Measurements from ENCODE around the gene WWOX. TPM values are rescaled to one million over a fixed set of nuclear protein-coding genes. Genes with fewer than 3 reads are reported as not detected.

Gene WWOX
- total and polyA plus RNA-seq, 2 of the 4 experiments (the other 2 are of a cell fraction), result 2.7 to 5.4 TPM

DNA sequence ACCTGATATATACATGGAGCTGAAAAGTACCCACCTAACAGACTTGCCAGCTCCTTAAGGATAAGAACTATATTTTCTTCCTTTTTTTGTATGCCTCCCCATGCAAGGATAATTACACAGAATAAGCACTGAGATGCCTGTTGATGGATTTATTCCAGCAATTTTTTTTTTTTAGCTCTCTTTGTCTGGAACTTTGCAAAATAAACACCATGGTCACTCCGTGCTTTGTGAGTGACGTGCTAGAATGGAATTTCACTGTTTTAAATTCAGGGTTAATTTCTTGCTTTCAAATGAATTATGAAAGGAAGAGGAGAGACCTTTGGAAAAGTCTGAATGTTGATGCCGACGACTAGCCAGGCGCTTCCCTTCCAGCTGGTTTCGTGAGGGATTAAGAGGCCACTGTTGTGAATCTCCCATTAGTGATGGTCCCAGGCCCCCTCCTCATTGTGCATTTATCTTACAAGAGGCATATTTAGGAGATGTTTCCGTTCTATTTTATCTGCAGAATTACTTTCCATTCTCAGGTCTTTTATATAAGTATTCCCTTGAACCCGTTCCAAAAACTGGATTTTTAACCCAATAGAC is 529.1 kb downstream of the WWOX start:
- Histone ChIP-seq H2BK20ac (ENCODE audit: low read depth, low read length) (no peak overlapping the region), H3K27ac (ENCODE audit: insufficient read depth, low read length) (no peak overlapping the region; the same call in 1 of the 2 replicates)
- intact Hi-C loops (cut with micrococcal nuclease), result no loop called here

More for the DNA sequence above, 529.1 kb downstream of the WWOX start:
- Histone ChIP-seq H2AFZ (replicated peaks; ENCODE audit: low read length, poor library complexity) (no peak overlapping the region), H3K79me1 (ENCODE audit: low read depth in 1 of 2, low read length in 2 of 2) (no peaks in the 10 kb centered on the region), H2BK15ac (ENCODE audit: low read depth, low read length) (no peak overlapping the region), H3K4ac (ENCODE audit: low read depth, low read length) (no peak overlapping the region), H4K20me1 (ENCODE audit: insufficient read depth, low read length) (no peaks in the 10 kb centered on the region), H4K8ac (ENCODE audit: low read depth in 2 of 2, low read length in 2 of 2) (no peak overlapping the region), H2AK9ac (replicated peaks; ENCODE audit: low read depth, low read length, poor library complexity) (no peak overlapping the region), H2BK120ac (ENCODE audit: low read depth, low read length) (no peak overlapping the region), H3K23ac (ENCODE audit: low read depth, low read length) (no peak overlapping the region), H2AK5ac (ENCODE audit: low read depth, low read length) (no peak overlapping the region), H3K4me1 (ENCODE audit: control insufficient read depth, insufficient read depth, low read length) (no peaks in the 10 kb centered on the region), H3K9me3 (ENCODE audit: control insufficient read depth, insufficient read depth, low read length) (peaks cover 23% of the 10 kb centered on the region), H3K4me3 (ENCODE audit: insufficient read depth, low read depth, low read length) (no peak overlapping the region), H3K14ac (replicated peaks; ENCODE audit: low read depth, low read length) (no peak overlapping the region), H3K56ac (ENCODE audit: extremely low read depth, insufficient read depth, low read length) (no peak overlapping the region), H3K9me1 (ENCODE audit: insufficient read depth, low read length) (no peaks in the 10 kb centered on the region), H3K4me2 (ENCODE audit: low read depth, low read length) (no peak overlapping the region), H3K36me3 (ENCODE audit: control insufficient read depth, insufficient read depth, low read length) (no peaks in the 10 kb centered on the region), H4K91ac (ENCODE audit: insufficient read depth, low read depth, low read length) (no peak overlapping the region), H3K18ac (ENCODE audit: low read depth, low read length) (no peak overlapping the region; the same call in 1 of the 2 replicates), H2BK5ac (ENCODE audit: low read depth, low read length, poor library complexity, severe bottlenecking) (no peak overlapping the region), H3K27me3 (ENCODE audit: control insufficient read depth, insufficient read depth, low read length) (no peaks in the 10 kb centered on the region), H4K5ac (ENCODE audit: low read depth, low read length) (no peak overlapping the region), H3K9ac (ENCODE audit: low read depth, low read length) (no peak overlapping the region)
- no peak for TF ChIP-seq CHD1 (IDR thresholded peaks at IDR 0.05; ENCODE audit: low read depth, low read length)
- no peak for TF ChIP-seq RCOR1 (IDR thresholded peaks at IDR 0.05; ENCODE audit: insufficient replicate concordance, low read length)
- TF ChIP-seq, protein P1, sequence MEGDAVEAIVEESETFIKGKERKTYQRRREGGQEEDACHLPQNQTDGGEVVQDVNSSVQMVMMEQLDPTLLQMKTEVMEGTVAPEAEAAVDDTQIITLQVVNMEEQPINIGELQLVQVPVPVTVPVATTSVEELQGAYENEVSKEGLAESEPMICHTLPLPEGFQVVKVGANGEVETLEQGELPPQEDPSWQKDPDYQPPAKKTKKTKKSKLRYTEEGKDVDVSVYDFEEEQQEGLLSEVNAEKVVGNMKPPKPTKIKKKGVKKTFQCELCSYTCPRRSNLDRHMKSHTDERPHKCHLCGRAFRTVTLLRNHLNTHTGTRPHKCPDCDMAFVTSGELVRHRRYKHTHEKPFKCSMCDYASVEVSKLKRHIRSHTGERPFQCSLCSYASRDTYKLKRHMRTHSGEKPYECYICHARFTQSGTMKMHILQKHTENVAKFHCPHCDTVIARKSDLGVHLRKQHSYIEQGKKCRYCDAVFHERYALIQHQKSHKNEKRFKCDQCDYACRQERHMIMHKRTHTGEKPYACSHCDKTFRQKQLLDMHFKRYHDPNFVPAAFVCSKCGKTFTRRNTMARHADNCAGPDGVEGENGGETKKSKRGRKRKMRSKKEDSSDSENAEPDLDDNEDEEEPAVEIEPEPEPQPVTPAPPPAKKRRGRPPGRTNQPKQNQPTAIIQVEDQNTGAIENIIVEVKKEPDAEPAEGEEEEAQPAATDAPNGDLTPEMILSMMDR (conservative IDR thresholded peaks at IDR 0.05; ENCODE audit: low read depth, low read length), result no peak
- TF ChIP-seq NFE2L2 (IDR thresholded peaks at IDR 0.05; ENCODE audit: low read depth, low read length), result no peak
- TF ChIP-seq, protein P2, sequence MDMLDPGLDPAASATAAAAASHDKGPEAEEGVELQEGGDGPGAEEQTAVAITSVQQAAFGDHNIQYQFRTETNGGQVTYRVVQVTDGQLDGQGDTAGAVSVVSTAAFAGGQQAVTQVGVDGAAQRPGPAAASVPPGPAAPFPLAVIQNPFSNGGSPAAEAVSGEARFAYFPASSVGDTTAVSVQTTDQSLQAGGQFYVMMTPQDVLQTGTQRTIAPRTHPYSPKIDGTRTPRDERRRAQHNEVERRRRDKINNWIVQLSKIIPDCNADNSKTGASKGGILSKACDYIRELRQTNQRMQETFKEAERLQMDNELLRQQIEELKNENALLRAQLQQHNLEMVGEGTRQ (IDR thresholded peaks at IDR 0.05; ENCODE audit: low read depth, low read length), result no peak
- no peak for TF ChIP-seq FOS (IDR thresholded peaks at IDR 0.05; ENCODE audit: low read depth, low read length)
- TF ChIP-seq CEBPB (IDR thresholded peaks at IDR 0.05; ENCODE audit: low read depth, low read length), result no peak
- no peak for TF ChIP-seq SMC3 (IDR thresholded peaks at IDR 0.05; ENCODE audit: low read depth, low read length)
- no TSS peak for BruUV-seq (replicated peaks)
- dilution Hi-C loops (cut with HindIII; ENCODE audit: low sequenced_read_pairs, unreplicated experiment) (no loop called here), in situ Hi-C loops (cut with MboI; ENCODE audit: low sequenced_read_pairs) (no loop called here)
- 33% methylated on average over 2 of the region's 8 CpGs; no CpG with 5 or more reads in 1 of the 2 experiments for WGBS, 2 experiments (ENCODE audit: extremely low coverage in 2 of 2, insufficient read length in 1 of 2)
- ATAC-seq (ENCODE audit: low read depth) (no peak), DNase-seq (no peak)
- ChIA-PET CTCF (interaction anchor here (0.6 kb wide), 1 partner anchor 54 kb away, joined by 6 read pairs; no protein-coding TSS in a partner anchor), POLR2A (ENCODE audit: unreplicated experiment) (no interaction called here)
